Fibroblast of lung (primary cell): Measurements from ENCODE around the gene HHAT.

ENCODE experiments used
- EZH2 ChIP-seq: IDR thresholded peaks from 2 replicates; pipeline ENCODE4 v1.5.1; 2012; ENCODE audit warnings: low read length, control low read depth, mild to moderate bottlenecking; ENCODE audit errors: missing control alignments
- TF ChIP-seq, protein P1 (sequence below), 2 donors: IDR thresholded peaks in 1 of 2; conservative IDR thresholded peaks in 1 of 2; 1 replicate in 1 of 2; 2 replicates in 1 of 2; pipeline ENCODE4 v1.5.1; 2011 to 2012; ENCODE audit warnings: low read length in 2 of 2, control low read depth in 1 of 2, inconsistent platforms in 1 of 2, low read depth in 1 of 2, mild to moderate bottlenecking in 1 of 2

DNA sequence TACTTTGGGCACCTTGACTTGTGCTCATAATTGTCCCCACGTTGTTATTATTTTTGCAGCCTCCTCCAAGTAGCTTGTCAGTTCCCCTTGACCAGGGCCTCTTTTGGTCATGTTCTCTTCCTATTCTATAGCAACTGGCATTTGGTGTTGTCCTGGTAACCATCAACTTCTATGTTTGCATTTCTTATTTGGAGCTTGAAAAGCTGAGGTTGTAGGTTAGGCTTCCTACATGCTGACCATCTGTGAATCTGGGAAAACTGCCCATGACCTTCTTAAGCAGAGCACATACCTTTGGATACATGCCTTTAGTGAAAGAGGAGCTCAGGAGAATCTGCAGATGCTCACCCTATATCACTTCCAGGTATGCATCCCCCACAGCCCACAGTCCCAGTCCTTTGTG lies 160.8 kb downstream of the HHAT start:
- no peak for TF ChIP-seq EZH2
- TF ChIP-seq, protein P1, sequence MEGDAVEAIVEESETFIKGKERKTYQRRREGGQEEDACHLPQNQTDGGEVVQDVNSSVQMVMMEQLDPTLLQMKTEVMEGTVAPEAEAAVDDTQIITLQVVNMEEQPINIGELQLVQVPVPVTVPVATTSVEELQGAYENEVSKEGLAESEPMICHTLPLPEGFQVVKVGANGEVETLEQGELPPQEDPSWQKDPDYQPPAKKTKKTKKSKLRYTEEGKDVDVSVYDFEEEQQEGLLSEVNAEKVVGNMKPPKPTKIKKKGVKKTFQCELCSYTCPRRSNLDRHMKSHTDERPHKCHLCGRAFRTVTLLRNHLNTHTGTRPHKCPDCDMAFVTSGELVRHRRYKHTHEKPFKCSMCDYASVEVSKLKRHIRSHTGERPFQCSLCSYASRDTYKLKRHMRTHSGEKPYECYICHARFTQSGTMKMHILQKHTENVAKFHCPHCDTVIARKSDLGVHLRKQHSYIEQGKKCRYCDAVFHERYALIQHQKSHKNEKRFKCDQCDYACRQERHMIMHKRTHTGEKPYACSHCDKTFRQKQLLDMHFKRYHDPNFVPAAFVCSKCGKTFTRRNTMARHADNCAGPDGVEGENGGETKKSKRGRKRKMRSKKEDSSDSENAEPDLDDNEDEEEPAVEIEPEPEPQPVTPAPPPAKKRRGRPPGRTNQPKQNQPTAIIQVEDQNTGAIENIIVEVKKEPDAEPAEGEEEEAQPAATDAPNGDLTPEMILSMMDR (conservative IDR thresholded peaks at IDR 0.05 in 1 of 2, IDR thresholded peaks at IDR 0.05 in 1 of 2; ENCODE audit: low read depth in 1 of 2, low read length in 2 of 2): no peak
